Vagina (tissue), 2 donors: ENCODE data around the gene NUP205. TPM values are rescaled to one million over a fixed set of nuclear protein-coding genes. Genes with fewer than 3 reads are reported as not detected.

Experiments
- DNase-seq, 2 donors: peaks; one replicate each; pipeline ENCODE4 v3.0.0-alpha.2; 2017; ENCODE audit errors: extremely low spot score in 2 of 2
- H3K27ac ChIP-seq: fragments of 200-600 bp; sonication (generic); one replicate; pipeline ENCODE4 v1.5.1; 2019
- H3K27me3 ChIP-seq: fragments of 200-600 bp; sonication (generic); one replicate; pipeline ENCODE4 v1.5.1; 2019
- H3K36me3 ChIP-seq, 2 donors: fragments of 200-600 bp; sonication (generic); one replicate each; pipeline ENCODE4 v1.5.1; 2017 to 2019
- H3K4me1 ChIP-seq: fragments of 200-600 bp; sonication (generic); one replicate; pipeline ENCODE4 v1.5.1; 2019
- H3K4me3 ChIP-seq, 2 donors: fragments of 200-600 bp; sonication (generic); 1 replicate in 1 of 2; 2 replicates in 1 of 2; pipeline ENCODE4 v1.5.1; 2016 to 2019
- H3K9me3 ChIP-seq: fragments of 200-600 bp; sonication (generic); one replicate; pipeline ENCODE4 v1.5.1; 2019
- POLR2A ChIP-seq, 2 donors: fragments of 450-650 bp; IDR thresholded peaks; one replicate each; pipeline ENCODE4 v1.6.1; 2017; ENCODE audit warnings: antibody characterized with exemption in 2 of 2, mild to moderate bottlenecking in 2 of 2, moderate library complexity in 2 of 2
- POLR2AphosphoS5 ChIP-seq, 2 donors: sonication (generic); formaldehyde crosslinking; IDR thresholded peaks; one replicate each; pipeline ENCODE4 v1.9.0; 2017; ENCODE audit warnings: antibody characterized with exemption in 2 of 2, mild to moderate bottlenecking in 2 of 2, low read depth in 1 of 2; ENCODE audit not compliant: insufficient read depth in 1 of 2
- intact Hi-C: fragments of 100-400 bp; cut with DNase I; formaldehyde crosslinking; loops from one replicate; pipeline ENCODE4 v1.15.1; 2023
- total RNA-seq: library from RNA; depleted of rRNA; stranded (reverse); fragments of >200 nt; gene quantifications from one replicate; pipeline ENCODE4 v1.2.3, GENCODE V29; 2016
- TF ChIP-seq, protein P1 (sequence below), 3 experiments: fragments of 450-650 bp in 2 of 3; fragments of 200-600 bp in 1 of 3; sonication (generic) in 1 of 3; IDR thresholded peaks; one replicate each; pipeline ENCODE4 v1.5.1; 2017 to 2019; ENCODE audit warnings: antibody characterized with exemption in 3 of 3, mild to moderate bottlenecking in 2 of 3, moderate library complexity in 2 of 3

Gene NUP205
- total RNA-seq, 1 donor from 2014 or later = 28.2 TPM

DNA sequence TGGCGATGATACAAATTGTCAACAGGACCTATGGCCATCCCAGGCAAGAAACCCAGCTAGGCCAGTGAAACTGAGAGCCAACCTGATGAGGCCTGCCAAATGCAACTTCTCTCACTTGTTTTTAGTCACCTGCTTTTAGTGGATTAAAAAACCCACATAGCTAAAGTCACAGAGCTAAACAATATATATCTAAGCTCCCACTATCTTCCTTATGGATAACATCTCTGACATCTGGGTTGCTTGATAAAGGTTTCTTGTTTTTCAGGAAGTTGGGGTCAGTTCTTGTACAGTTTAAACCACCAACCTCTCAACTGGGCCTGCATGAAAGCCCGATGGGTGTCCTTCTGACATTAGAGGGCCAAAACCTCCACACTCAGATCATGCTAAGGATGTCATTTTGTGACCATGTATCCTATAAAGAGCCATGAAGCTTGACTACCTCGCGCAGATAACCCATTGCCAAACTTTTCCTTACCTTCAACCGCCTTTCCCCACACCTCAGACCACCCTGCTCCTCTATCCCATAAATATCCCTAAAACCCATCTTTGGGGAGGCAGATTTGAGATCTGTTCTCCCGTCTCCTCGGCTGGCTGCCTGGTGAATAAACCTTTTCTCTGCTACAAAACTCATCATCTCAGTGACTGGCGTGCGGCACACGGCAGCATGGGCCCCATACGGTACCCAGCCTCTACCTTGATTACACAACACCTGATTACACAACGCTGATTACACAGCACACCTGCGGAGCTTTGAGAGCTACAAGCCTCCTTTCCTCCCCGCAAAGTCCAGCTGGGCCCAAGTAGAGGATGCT lies 103.8 kb downstream of the NUP205 start:
- Histone ChIP-seq H3K4me3 (peak overlapping the region; percentile 91 to 96), H3K27me3 (no peaks in the 10 kb centered on the region), H3K36me3 (no peaks in the 10 kb centered on the region), H3K27ac (peak overlapping the region; percentile 86), H3K4me1 (peaks cover 30% of the 10 kb centered on the region), H3K9me3 (no peaks in the 10 kb centered on the region)
- DNase-seq = no peak
- intact Hi-C loops = loop anchor here (10.0 kb wide), 1 partner anchor 343 kb away; no protein-coding TSS in a partner anchor
- TF ChIP-seq POLR2A (IDR thresholded peaks at IDR 0.05) (no peak), POLR2AphosphoS5 (IDR thresholded peaks at IDR 0.05; ENCODE audit: insufficient read depth in 1 of 2, low read depth in 1 of 2) (no peak)
- TF ChIP-seq, protein P1, sequence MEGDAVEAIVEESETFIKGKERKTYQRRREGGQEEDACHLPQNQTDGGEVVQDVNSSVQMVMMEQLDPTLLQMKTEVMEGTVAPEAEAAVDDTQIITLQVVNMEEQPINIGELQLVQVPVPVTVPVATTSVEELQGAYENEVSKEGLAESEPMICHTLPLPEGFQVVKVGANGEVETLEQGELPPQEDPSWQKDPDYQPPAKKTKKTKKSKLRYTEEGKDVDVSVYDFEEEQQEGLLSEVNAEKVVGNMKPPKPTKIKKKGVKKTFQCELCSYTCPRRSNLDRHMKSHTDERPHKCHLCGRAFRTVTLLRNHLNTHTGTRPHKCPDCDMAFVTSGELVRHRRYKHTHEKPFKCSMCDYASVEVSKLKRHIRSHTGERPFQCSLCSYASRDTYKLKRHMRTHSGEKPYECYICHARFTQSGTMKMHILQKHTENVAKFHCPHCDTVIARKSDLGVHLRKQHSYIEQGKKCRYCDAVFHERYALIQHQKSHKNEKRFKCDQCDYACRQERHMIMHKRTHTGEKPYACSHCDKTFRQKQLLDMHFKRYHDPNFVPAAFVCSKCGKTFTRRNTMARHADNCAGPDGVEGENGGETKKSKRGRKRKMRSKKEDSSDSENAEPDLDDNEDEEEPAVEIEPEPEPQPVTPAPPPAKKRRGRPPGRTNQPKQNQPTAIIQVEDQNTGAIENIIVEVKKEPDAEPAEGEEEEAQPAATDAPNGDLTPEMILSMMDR (IDR thresholded peaks at IDR 0.05) = no peak

DNA sequence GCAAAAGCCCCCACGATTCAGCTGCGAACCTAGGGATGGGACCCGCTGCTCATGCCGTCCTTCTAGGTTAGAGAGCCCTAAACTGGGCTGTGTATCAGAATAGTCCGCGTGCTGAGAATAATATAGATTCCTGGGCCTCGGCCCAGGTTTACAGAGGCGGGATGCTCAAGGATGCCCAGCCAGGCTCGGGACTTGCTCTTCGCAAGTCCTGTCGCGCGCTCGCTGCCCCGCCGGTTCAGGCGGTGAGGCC lies 104.3 kb downstream of the NUP205 start:
- intact Hi-C loops = loop anchor here (10.0 kb wide), 1 partner anchor 343 kb away; no protein-coding TSS in a partner anchor
- Histone ChIP-seq H3K4me3 (peak overlapping the region; percentile 91 to 96), H3K27me3 (no peaks in the 10 kb centered on the region), H3K9me3 (no peaks in the 10 kb centered on the region), H3K4me1 (peaks cover 30% of the 10 kb centered on the region), H3K36me3 (no peaks in the 10 kb centered on the region), H3K27ac (peak overlapping the region; percentile 86)
- DNase-seq = no peak
- TF ChIP-seq POLR2A (IDR thresholded peaks at IDR 0.05) = no peak
- TF ChIP-seq, protein P1 (IDR thresholded peaks at IDR 0.05) = peak in 2 of 3 experiments; percentile 80 to 88

DNA sequence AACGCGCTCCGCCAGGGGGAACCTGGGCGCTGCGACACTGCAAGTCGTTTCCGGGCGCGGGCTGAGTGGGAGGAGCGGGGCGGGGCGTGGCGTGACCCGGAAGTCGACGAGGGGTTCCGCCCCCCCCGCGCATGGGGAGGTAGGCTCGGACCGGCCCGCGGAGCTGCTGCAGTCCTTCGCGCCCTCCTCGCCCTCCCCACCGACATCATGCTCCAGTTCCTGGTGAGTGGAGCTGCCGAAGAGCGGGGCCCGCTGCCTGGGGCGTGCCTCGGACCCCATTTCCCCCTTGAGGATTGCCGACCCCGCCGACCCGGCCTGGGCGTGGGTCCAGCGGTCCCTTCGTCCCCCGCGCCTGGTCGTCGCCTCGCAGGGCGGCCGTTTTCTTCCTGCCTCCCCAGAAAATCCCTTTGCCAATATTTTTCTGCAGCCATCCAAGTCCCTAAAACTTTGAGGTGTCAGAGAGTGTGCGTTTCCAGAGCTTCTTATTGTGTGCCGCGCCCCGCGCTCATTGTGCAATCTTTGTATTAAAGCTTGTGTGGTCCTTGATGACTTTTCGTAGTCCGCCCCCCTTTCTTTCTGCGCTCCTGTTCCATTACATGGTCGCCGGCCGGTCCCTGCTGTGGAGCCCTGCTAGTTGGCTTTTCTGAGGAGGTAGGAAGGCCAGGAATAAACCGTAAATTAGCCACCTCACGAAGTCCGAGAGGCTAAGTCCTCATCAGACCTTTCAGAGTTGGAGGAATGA lies 104.8 kb downstream of the NUP205 start, which contains the start of gene STMP1:
Gene STMP1, plus strand, starts transcription at position 142 of the 742 bp plus-strand sequence.
- H3K27ac ChIP-seq = peak within 1 kb of the TSS; percentile 86
- H3K36me3 ChIP-seq = no peaks in the 10 kb centered on the region
- H3K4me1 ChIP-seq = peaks cover 30% of the 10 kb centered on the region
- peak in 1 of 2 donors; percentile 96 for DNase-seq
- no peaks in the 10 kb centered on the region for H3K27me3 ChIP-seq
- peak within 1 kb of the TSS; percentile 91 to 96 for H3K4me3 ChIP-seq
- TF ChIP-seq POLR2A (IDR thresholded peaks at IDR 0.05) (peak in 1 of 2 donors; percentile 81), POLR2AphosphoS5 (IDR thresholded peaks at IDR 0.05; ENCODE audit: insufficient read depth in 1 of 2, low read depth in 1 of 2) (peak; percentile 87 to 98)
- TF ChIP-seq, protein P1 (IDR thresholded peaks at IDR 0.05) = peak in 1 of 3 experiments; percentile 80
- intact Hi-C loops = loop anchor here (10.0 kb wide), 1 partner anchor 342 kb away; no protein-coding TSS in a partner anchor
- H3K9me3 ChIP-seq = no peaks in the 10 kb centered on the region

DNA sequence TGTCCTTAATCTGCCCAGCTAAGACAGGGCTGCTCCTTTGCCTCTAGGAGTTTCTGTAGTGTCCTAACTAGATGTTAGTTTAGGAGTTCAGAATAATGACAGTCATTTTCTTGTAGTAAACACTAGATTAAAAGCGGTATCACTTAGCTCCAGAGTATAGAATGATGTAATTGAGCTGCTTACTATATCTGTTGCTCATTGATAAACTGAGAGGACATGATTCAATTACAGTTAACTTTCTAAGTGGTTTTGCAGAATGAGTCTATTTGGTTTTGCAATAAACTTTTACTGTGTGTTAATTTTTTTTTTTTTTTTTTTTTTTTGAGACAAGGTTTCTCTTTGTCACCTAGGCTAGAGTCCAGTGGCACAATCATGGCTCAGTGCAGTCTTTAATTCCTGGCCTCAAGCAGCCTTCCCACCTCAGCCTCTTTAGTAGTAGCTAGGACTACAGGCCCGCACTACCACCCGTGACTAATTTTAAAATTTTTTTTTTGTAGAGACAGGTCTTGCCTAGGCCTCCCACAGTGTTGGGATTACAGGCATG lies 106.4 kb downstream of the NUP205 start:
- H3K4me3 ChIP-seq = no peak overlapping the region
- intact Hi-C loops = loop anchor here (10.0 kb wide), 1 partner anchor 341 kb away; no protein-coding TSS in a partner anchor

More for the DNA sequence above, 106.4 kb downstream of the NUP205 start:
- no peak for DNase-seq
- Histone ChIP-seq H3K9me3 (no peaks in the 10 kb centered on the region), H3K27ac (no peak overlapping the region), H3K36me3 (no peaks in the 10 kb centered on the region), H3K4me1 (peaks cover 33% of the 10 kb centered on the region), H3K27me3 (no peaks in the 10 kb centered on the region)
- TF ChIP-seq, protein P1 (IDR thresholded peaks at IDR 0.05) = no peak
- TF ChIP-seq POLR2A (IDR thresholded peaks at IDR 0.05) (no peak), POLR2AphosphoS5 (IDR thresholded peaks at IDR 0.05; ENCODE audit: insufficient read depth in 1 of 2, low read depth in 1 of 2) (no peak)
